GM19240 (cell line): ENCODE data around the gene SYDE1.
"Not testable (repeated sequence)": the region's sequence is repeated elsewhere in the genome, so short reads cannot be mapped to it uniquely, and the experiment has no call there.

Experiments
- DNase-seq: peaks from one replicate; pipeline ENCODE4 v3.0.0; 2011; ENCODE audit warnings: low spot score; ENCODE audit not compliant: insufficient read length

The SYDE1 gene

GRCh38 chr19:15107061-15108010, at the start of gene SYDE1:
Gene SYDE1 (plus strand): TSS chr19:15107401. CDS start chr19:15107434, 33 bp downstream.
- DNase-seq, result no peak

GRCh38 chr19:15062036-15062435, 45.2 kb upstream of the SYDE1 start:
- no peak for DNase-seq

- not testable (repeated sequence) for DNase-seq
Observed at GRCh38 chr19:15070386-15070785, 36.8 kb upstream of the SYDE1 start.

- no peak for DNase-seq
Observed at GRCh38 chr19:15072930-15073647, 34.1 kb upstream of the SYDE1 start.

GRCh38 chr19:15074371-15074770, 32.8 kb upstream of the SYDE1 start:
- no peak for DNase-seq

GRCh38 chr19:15075806-15076205, 31.4 kb upstream of the SYDE1 start:
- DNase-seq, result no peak

- not testable (repeated sequence) for DNase-seq
Observed at GRCh38 chr19:15080002-15080401, 27.2 kb upstream of the SYDE1 start.

GRCh38 chr19:15081911-15082310, 25.3 kb upstream of the SYDE1 start, which contains the start of gene OR1I1:
Gene OR1I1 (plus strand): TSS chr19:15082211. CDS start chr19:15087066, 4,855 bp downstream.
- no peak for DNase-seq

- DNase-seq, result no peak
Observed at GRCh38 chr19:15087182-15087581, 20.0 kb upstream of the SYDE1 start.

- no peak for DNase-seq
Observed at GRCh38 chr19:15091918-15092753, 15.1 kb upstream of the SYDE1 start.

GRCh38 chr19:15093001-15093400, 14.2 kb upstream of the SYDE1 start:
- DNase-seq, result no peak

GRCh38 chr19:15096223-15096622, 11.0 kb upstream of the SYDE1 start:
- DNase-seq, result no peak

GRCh38 chr19:15097980-15098379, 9.2 kb upstream of the SYDE1 start:
- DNase-seq, result not testable (repeated sequence)

GRCh38 chr19:15098460-15098859, 8.7 kb upstream of the SYDE1 start:
- no peak for DNase-seq

- DNase-seq, result no peak
Observed at GRCh38 chr19:15099017-15099582, 8.1 kb upstream of the SYDE1 start.

- DNase-seq, result peak; percentile 58
Observed at GRCh38 chr19:15101479-15102082, 5.6 kb upstream of the SYDE1 start.

- no peak for DNase-seq
Observed at GRCh38 chr19:15104003-15104402, 3.2 kb upstream of the SYDE1 start.

GRCh38 chr19:15104411-15104810, 2.8 kb upstream of the SYDE1 start:
- DNase-seq, result no peak

- DNase-seq, result no peak
Observed at GRCh38 chr19:15105044-15105443, 2.2 kb upstream of the SYDE1 start.

- no peak for DNase-seq
Observed at GRCh38 chr19:15108145-15108844, 1.1 kb downstream of the SYDE1 start.
